HCT116 (cell line): ENCODE data around the gene APP. TPM values are rescaled to one million over a fixed set of nuclear protein-coding genes. Genes with fewer than 3 reads are reported as not detected.

Experiments
- ATAC-seq: fragments of 200-7000 bp; cut with Tn5 transposase; 2 replicates; pipeline ENCODE4 v1.9.1; 2020; ENCODE audit warnings: mild to moderate bottlenecking, moderate library complexity
- BruUV-seq: library from RNA; stranded (reverse); fragments of 400-500 nt; replicated peaks from 2 replicates; lab custom pipeline; 2021; lab: Mats Ljungman, UMichigan
- CTCF ChIA-PET: fragments of 300-600 bp; sonication (Branson Sonifier 250); formaldehyde crosslinking; loops from one replicate; lab custom pipeline; 2021; ENCODE audit warnings: antibody characterized with exemption; lab: Charles Lee
- POLR2A ChIA-PET: fragments of 300-600, 350-600 bp; sonication (Branson Sonifier 250); formaldehyde crosslinking; loops from one replicate; lab custom pipeline; 2021; ENCODE audit warnings: antibody characterized with exemption; lab: Charles Lee
- RAD21 ChIA-PET, 2 experiments: fragments of 300-600 bp; sonication (Branson Sonifier 250); formaldehyde crosslinking; loops; one replicate each; lab custom pipeline; 2023; ENCODE audit warnings: low total read pairs in 2 of 2; ENCODE audit not compliant: uncharacterized antibody in 2 of 2, unreplicated experiment in 2 of 2, low non-redundant PET in 1 of 2; lab: Charles Lee
- DNase-seq: peaks from one replicate; pipeline ENCODE4 v3.0.0-alpha.2; 2010; ENCODE audit warnings: low read depth, low spot score
- H2AFZ ChIP-seq: fragments of 200-600 bp; shearing (Covaris generic), sonication (generic); 2 replicates; pipeline ENCODE4 v1.6.1; 2017; ENCODE audit warnings: low read depth, mixed run types, mixed read lengths, antibody characterized with exemption, low read length; ENCODE audit not compliant: poor library complexity, severe bottlenecking
- H3K27ac ChIP-seq: 2 replicates; pipeline ENCODE4 v1.5.1; 2012; ENCODE audit warnings: low read depth, low read length
- H3K27me3 ChIP-seq: fragments of 200-600 bp; sonication (generic); 2 replicates; pipeline ENCODE4 v1.6.1; 2016; ENCODE audit warnings: mixed run types, low read length, mixed read lengths; ENCODE audit not compliant: insufficient read depth
- H3K36me3 ChIP-seq, 2 experiments: fragments of 200-500 bp in 1 of 2; fragments of 200-600 bp in 1 of 2; sonication (Bioruptor generic) in 1 of 2; sonication (generic) in 1 of 2; 2 replicates each; pipeline versions ENCODE4 v1.5.1 to v1.6.1; 2014 to 2016; ENCODE audit warnings: low read length in 2 of 2, inconsistent platforms in 1 of 2, mixed read lengths in 1 of 2, mixed run types in 1 of 2; ENCODE audit not compliant: insufficient read depth in 2 of 2, control insufficient read depth in 1 of 2
- H3K4me1 ChIP-seq, 2 experiments: fragments of 200-600 bp in 1 of 2; sonication (generic) in 1 of 2; 2 replicates each; pipeline versions ENCODE4 v1.5.1 to v1.6.1; 2012 to 2017; ENCODE audit warnings: low read length in 2 of 2, inconsistent platforms in 1 of 2, mild to moderate bottlenecking in 1 of 2, mixed read lengths in 1 of 2, mixed run types in 1 of 2, moderate library complexity in 1 of 2; ENCODE audit not compliant: insufficient read depth in 2 of 2, control insufficient read depth in 1 of 2
- H3K4me2 ChIP-seq: fragments of 200-600 bp; sonication (generic); 2 replicates; pipeline ENCODE4 v1.6.1; 2017; ENCODE audit warnings: mixed run types, low read length, mixed read lengths
- H3K4me3 ChIP-seq, 2 experiments: fragments of 200-600 bp in 1 of 2; sonication (generic) in 1 of 2; replicated peaks in 1 of 2; 2 replicates each; pipeline ENCODE4 v1.5.1; 2011 to 2016; ENCODE audit warnings: low read length in 2 of 2, control low read depth in 1 of 2, low read depth in 1 of 2, mild to moderate bottlenecking in 1 of 2, mixed read lengths in 1 of 2, mixed run types in 1 of 2
- H3K79me2 ChIP-seq: fragments of 200-600 bp; sonication (generic); 2 replicates; pipeline ENCODE4 v1.6.1; 2017; ENCODE audit warnings: mild to moderate bottlenecking, mixed run types, low read length, moderate library complexity, mixed read lengths; ENCODE audit not compliant: insufficient read depth
- H3K9ac ChIP-seq: fragments of 200-600 bp; sonication (generic); 2 replicates; pipeline ENCODE4 v1.6.1; 2016; ENCODE audit warnings: low read length, mixed read lengths
- H3K9me2 ChIP-seq: fragments of 200-600 bp; sonication (generic), shearing (Covaris generic); 2 replicates; pipeline ENCODE4 v1.6.1; 2017; ENCODE audit warnings: mixed run types, mild to moderate bottlenecking, moderate library complexity; ENCODE audit not compliant: insufficient read depth
- H3K9me3 ChIP-seq, 2 experiments: fragments of 200-500 bp in 1 of 2; fragments of 200-600 bp in 1 of 2; sonication (Bioruptor generic) in 1 of 2; sonication (generic) in 1 of 2; 2 replicates each; pipeline ENCODE4 v1.6.1; 2014 to 2017; ENCODE audit warnings: low read length in 2 of 2, mixed read lengths in 2 of 2, inconsistent platforms in 1 of 2, low read depth in 1 of 2, mild to moderate bottlenecking in 1 of 2, mixed run types in 1 of 2, moderate library complexity in 1 of 2; ENCODE audit not compliant: control insufficient read depth in 1 of 2, insufficient read depth in 1 of 2
- H4K20me1 ChIP-seq: fragments of 200-600 bp; sonication (generic), shearing (Covaris generic); 2 replicates; pipeline ENCODE4 v1.6.1; 2017; ENCODE audit warnings: mixed run types, mild to moderate bottlenecking, moderate library complexity; ENCODE audit not compliant: insufficient read depth
- ATF3 ChIP-seq: IDR thresholded peaks from 2 replicates; pipeline ENCODE4 v1.6.1; 2012
- CBX3 ChIP-seq: IDR thresholded peaks from 2 replicates; pipeline ENCODE4 v1.6.1; 2012; ENCODE audit warnings: low read depth
- EGR1 ChIP-seq: IDR thresholded peaks from 2 replicates; pipeline ENCODE4 v1.6.1; 2012; ENCODE audit warnings: low read depth
- EZH2 ChIP-seq: fragments of 200-600 bp; sonication (generic); IDR thresholded peaks from 2 replicates; pipeline ENCODE4 v1.6.1; 2017; ENCODE audit warnings: antibody characterized with exemption, mixed run types
- EZH2phosphoT487 ChIP-seq: fragments of 200-600 bp; IDR thresholded peaks from 2 replicates; pipeline ENCODE4 v1.6.1; 2018; ENCODE audit warnings: antibody characterized with exemption, borderline replicate concordance
- FOSL1 ChIP-seq: IDR thresholded peaks from 2 replicates; pipeline ENCODE4 v1.6.1; 2012; ENCODE audit warnings: low read depth
- JUND ChIP-seq: IDR thresholded peaks from 2 replicates; pipeline ENCODE4 v1.6.1; 2012
- POLR2A ChIP-seq: IDR thresholded peaks from 2 replicates; pipeline ENCODE4 v1.7.0; 2011; ENCODE audit warnings: borderline replicate concordance; ENCODE audit not compliant: insufficient read depth, insufficient read length; ENCODE audit errors: extremely low read depth
- POLR2AphosphoS5 ChIP-seq: IDR thresholded peaks from 2 replicates; pipeline ENCODE4 v1.6.1; 2011; ENCODE audit warnings: mild to moderate bottlenecking, low read depth, low read length, moderate library complexity
- REST ChIP-seq: IDR thresholded peaks from 2 replicates; pipeline ENCODE4 v1.6.1; 2012; ENCODE audit warnings: low read depth
- SIN3A ChIP-seq: IDR thresholded peaks from 2 replicates; pipeline ENCODE4 v1.6.1; 2012; ENCODE audit warnings: low read depth
- SP1 ChIP-seq: IDR thresholded peaks from 2 replicates; pipeline ENCODE4 v1.6.1; 2012; ENCODE audit warnings: low read depth
- SRF ChIP-seq: IDR thresholded peaks from 2 replicates; pipeline ENCODE4 v1.6.1; 2012; ENCODE audit warnings: low read depth
- YY1 ChIP-seq: IDR thresholded peaks from 2 replicates; pipeline ENCODE4 v1.6.1; 2011; ENCODE audit warnings: low read length, low read depth, moderate library complexity, mild to moderate bottlenecking; ENCODE audit not compliant: insufficient replicate concordance; ENCODE audit errors: extremely low read depth
- ZFX ChIP-seq: fragments of 450-650 bp; IDR thresholded peaks from 2 replicates; pipeline ENCODE4 v1.6.1; 2017
- intact Hi-C: fragments of 100-400 bp; cut with micrococcal nuclease; formaldehyde crosslinking; loops from 2 replicates; pipeline ENCODE4 v1.10.0; 2022
- total RNA-seq: library from RNA; stranded (reverse); gene quantifications from one replicate; pipeline ENCODE4 v1.2.1, GENCODE V29; 2021; ENCODE audit not compliant: unreplicated experiment
- TF ChIP-seq, protein P1 (sequence below): IDR thresholded peaks from 2 replicates; pipeline ENCODE4 v1.6.1; 2011; ENCODE audit warnings: mild to moderate bottlenecking, low read length, moderate library complexity; ENCODE audit not compliant: insufficient replicate concordance; ENCODE audit errors: extremely low read depth
- TF ChIP-seq, protein P2 (sequence below), 3 experiments: fragments of 200-600 bp in 1 of 3; sonication (generic) in 1 of 3; IDR thresholded peaks in 2 of 3; conservative IDR thresholded peaks in 1 of 3; 2 replicates each; pipeline ENCODE4 v1.5.1; 2012 to 2017; ENCODE audit warnings: low read depth in 2 of 3, low read length in 2 of 3, antibody characterized with exemption in 1 of 3, borderline replicate concordance in 1 of 3, control low read depth in 1 of 3, mild to moderate bottlenecking in 1 of 3, mixed read lengths in 1 of 3, mixed run types in 1 of 3, moderate library complexity in 1 of 3; ENCODE audit not compliant: insufficient read depth in 1 of 3
- TF ChIP-seq, protein P3 (sequence below): IDR thresholded peaks from 2 replicates; pipeline ENCODE4 v1.6.1; 2012

APP gene
- total RNA-seq, 1 experiment from 2014 or later, result 267 TPM

GRCh38 chr21:25987531-25987930 is 183.0 kb downstream of the APP start (continued):
- no peak for TF ChIP-seq POLR2A

GRCh38 chr21:25986928-25987327 is 183.6 kb downstream of the APP start:
- H3K9me3 ChIP-seq, result no peaks in the 10 kb centered on the region
- no TSS peak for BruUV-seq
- no peaks in the 10 kb centered on the region for H3K27me3 ChIP-seq
- H2AFZ ChIP-seq, result no peak overlapping the region
- no peaks in the 10 kb centered on the region for H3K4me1 ChIP-seq
- peaks cover 3 to 5% of the 10 kb centered on the region in 2 experiments; a peak in 1 of 4 replicates for H3K36me3 ChIP-seq
- TF ChIP-seq ATF3, result no peak
- TF ChIP-seq JUND, result no peak
- no peak for TF ChIP-seq EZH2phosphoT487
- no peak for TF ChIP-seq POLR2A
- TF ChIP-seq SIN3A, result no peak
- TF ChIP-seq EZH2, result no peak
- no peak for TF ChIP-seq YY1
- TF ChIP-seq, protein P1, sequence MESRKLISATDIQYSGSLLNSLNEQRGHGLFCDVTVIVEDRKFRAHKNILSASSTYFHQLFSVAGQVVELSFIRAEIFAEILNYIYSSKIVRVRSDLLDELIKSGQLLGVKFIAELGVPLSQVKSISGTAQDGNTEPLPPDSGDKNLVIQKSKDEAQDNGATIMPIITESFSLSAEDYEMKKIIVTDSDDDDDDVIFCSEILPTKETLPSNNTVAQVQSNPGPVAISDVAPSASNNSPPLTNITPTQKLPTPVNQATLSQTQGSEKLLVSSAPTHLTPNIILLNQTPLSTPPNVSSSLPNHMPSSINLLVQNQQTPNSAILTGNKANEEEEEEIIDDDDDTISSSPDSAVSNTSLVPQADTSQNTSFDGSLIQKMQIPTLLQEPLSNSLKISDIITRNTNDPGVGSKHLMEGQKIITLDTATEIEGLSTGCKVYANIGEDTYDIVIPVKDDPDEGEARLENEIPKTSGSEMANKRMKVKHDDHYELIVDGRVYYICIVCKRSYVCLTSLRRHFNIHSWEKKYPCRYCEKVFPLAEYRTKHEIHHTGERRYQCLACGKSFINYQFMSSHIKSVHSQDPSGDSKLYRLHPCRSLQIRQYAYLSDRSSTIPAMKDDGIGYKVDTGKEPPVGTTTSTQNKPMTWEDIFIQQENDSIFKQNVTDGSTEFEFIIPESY, result no peak
- no peak for TF ChIP-seq EGR1
- TF ChIP-seq SRF, result no peak
- no peak for TF ChIP-seq ZFX
- no peak for TF ChIP-seq REST
- TF ChIP-seq, protein P2, sequence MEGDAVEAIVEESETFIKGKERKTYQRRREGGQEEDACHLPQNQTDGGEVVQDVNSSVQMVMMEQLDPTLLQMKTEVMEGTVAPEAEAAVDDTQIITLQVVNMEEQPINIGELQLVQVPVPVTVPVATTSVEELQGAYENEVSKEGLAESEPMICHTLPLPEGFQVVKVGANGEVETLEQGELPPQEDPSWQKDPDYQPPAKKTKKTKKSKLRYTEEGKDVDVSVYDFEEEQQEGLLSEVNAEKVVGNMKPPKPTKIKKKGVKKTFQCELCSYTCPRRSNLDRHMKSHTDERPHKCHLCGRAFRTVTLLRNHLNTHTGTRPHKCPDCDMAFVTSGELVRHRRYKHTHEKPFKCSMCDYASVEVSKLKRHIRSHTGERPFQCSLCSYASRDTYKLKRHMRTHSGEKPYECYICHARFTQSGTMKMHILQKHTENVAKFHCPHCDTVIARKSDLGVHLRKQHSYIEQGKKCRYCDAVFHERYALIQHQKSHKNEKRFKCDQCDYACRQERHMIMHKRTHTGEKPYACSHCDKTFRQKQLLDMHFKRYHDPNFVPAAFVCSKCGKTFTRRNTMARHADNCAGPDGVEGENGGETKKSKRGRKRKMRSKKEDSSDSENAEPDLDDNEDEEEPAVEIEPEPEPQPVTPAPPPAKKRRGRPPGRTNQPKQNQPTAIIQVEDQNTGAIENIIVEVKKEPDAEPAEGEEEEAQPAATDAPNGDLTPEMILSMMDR (IDR thresholded peaks at IDR 0.05 in 2 of 3, conservative IDR thresholded peaks at IDR 0.05 in 1 of 3; ENCODE audit: borderline replicate concordance in 1 of 3, insufficient read depth in 1 of 3, low read depth in 2 of 3, low read length in 2 of 3), result no peak
- no peak for TF ChIP-seq FOSL1
- no peak for TF ChIP-seq SP1
- no peak for TF ChIP-seq POLR2AphosphoS5
- TF ChIP-seq, protein P3, sequence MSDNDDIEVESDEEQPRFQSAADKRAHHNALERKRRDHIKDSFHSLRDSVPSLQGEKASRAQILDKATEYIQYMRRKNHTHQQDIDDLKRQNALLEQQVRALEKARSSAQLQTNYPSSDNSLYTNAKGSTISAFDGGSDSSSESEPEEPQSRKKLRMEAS, result no peak
- TF ChIP-seq CBX3, result no peak
- no peaks in the 10 kb centered on the region for H3K79me2 ChIP-seq
- H4K20me1 ChIP-seq, result no peaks in the 10 kb centered on the region
- ATAC-seq, result no peak
- ChIA-PET CTCF (interaction anchor here (0.7 kb wide), 1 partner anchor 37 kb away, joined by 3 read pairs; no protein-coding TSS in a partner anchor), RAD21 (no interaction called here), POLR2A (no interaction called here)
- H3K27ac ChIP-seq, result no peak overlapping the region
- H3K9ac ChIP-seq, result no peak overlapping the region
- DNase-seq, result no peak
- no peak overlapping the region for H3K4me2 ChIP-seq
- no peaks in the 10 kb centered on the region for H3K9me2 ChIP-seq
- intact Hi-C loops, result no loop called here
- H3K4me3 ChIP-seq, result no peak overlapping the region
